Activated CD4-positive, alpha-beta T cell treated with anti-CD3 and anti-CD28 coated beads, Interleukin-2, Interleukin-4, amounts not matched to agents 100 ng/mL and 50 ng/mL, durations not matched to agents 16 hours and 8 hours (primary cell): Measurements from ENCODE around the gene AANAT.

Experiments
- DNase-seq: peaks from one replicate; pipeline ENCODE4 v3.0.0-alpha.2; 2020; ENCODE audit warnings: low spot score

The AANAT gene

GRCh38 chr17:76442341-76443338 lies 24.8 kb upstream of the AANAT start:
- DNase-seq: peak; percentile 42

DNA sequence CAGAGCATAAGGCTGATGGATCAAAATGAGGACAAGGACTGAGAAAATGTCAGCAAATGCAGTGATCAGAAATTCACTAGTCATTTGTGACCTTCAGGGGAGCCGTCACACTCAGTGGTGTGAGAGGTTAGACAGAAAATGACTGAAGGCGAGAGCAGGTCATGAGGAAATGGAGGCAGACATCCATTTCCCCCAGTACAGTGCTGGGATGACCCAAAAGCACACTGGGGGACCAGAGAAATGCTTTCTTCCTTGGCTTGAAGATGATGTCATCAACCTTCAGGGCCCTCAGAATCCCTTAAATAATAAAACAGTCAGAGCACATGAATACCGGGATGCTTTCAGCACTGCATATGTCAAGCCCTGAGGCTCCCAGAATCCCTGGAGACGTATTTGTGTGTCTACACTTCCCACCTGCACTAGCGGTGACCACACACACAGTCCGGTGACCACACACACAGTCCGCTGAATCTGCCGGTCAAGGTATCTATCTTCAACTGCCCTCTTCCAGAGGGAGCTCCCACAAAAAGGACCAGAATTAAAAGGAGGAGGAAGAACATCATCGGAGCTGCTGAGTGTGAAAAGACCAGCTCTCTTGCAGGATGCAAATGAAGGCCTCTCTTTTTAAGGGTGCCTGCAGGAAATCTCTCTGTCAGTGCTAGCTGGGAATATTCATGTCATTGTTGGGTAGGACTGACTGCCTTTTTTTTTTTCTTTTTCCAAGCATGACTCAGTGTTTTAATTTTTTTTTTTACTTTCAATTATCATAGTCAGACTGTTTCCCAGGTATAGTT lies 22.7 kb upstream of the AANAT start:
- peak; percentile 41 for DNase-seq

GRCh38 chr17:76445697-76446448 lies 21.5 kb upstream of the AANAT start:
- DNase-seq: no peak

GRCh38 chr17:76446449-76447231 lies 20.8 kb upstream of the AANAT start:
- no peak for DNase-seq

DNA sequence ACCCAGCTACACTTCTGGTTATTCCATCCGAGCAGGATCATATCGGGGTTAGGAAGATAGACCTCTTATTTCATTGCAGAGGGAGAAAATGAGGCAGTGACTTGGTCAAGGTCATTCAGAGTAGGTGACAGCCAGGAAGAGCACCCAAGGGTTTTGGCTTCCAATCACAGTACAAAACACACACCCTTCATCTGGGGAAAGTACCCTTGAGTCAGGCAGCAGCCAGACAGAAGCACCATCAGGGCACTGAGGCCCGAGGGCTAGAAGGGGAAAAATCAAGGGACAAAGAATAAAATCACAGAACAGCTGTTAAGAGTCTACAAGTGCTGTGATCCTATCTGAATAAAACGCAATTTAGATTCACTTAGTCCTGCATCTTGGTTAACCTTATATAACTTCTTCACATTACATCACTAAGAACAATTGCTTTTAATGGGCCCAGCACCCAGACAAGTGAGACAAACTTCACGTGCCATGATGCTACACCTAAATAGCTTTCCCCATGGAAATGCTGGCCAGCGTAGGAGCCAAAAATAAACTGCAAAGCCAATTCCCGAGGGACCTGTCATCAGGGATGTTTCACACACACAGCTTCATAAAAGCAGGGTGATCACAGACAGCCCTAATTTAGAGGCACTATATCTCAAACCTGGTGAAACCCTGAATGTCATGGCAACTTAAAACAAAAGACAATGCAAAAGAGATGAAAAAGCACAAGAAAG lies 19.3 kb upstream of the AANAT start:
- peak; percentile 47 for DNase-seq

- no peak for DNase-seq
Observed at GRCh38 chr17:76449126-76449525, 18.3 kb upstream of the AANAT start.

GRCh38 chr17:76451506-76451905 lies 15.9 kb upstream of the AANAT start:
- DNase-seq: no peak

DNA sequence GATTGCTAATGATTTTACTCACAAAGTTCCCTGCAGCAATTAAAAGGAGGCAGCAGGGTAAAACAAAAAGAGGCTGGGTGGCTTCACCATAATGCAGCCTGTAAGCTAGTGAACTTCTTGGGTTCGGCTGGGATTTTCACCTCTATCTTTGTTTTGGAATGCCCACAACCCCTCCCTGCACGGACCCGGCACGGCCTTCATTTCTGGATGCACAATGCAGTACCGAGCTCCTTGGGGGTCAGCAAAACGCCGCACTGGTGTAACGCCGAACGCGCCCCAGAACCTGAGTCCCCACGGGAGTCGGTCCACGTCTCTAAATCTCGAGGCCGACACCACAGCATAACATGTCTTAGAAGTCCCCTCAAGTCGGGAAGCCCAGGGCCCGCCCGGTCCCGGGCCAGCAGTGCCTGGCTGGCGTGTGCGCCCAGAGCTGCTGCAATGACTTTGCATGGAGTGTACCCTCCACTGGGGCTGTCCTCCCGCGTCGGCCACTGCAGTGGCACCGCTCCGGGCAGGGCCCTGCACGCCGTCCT lies 15.2 kb upstream of the AANAT start:
- no peak for DNase-seq

GRCh38 chr17:76452660-76453430 lies 14.6 kb upstream of the AANAT start, which contains the start of gene UBE2O:
Gene UBE2O, minus strand, starts transcription at chr17:76453152. Its CDS starts 11 bp downstream, at chr17:76453141.
- peak; percentile 91 for DNase-seq

DNA sequence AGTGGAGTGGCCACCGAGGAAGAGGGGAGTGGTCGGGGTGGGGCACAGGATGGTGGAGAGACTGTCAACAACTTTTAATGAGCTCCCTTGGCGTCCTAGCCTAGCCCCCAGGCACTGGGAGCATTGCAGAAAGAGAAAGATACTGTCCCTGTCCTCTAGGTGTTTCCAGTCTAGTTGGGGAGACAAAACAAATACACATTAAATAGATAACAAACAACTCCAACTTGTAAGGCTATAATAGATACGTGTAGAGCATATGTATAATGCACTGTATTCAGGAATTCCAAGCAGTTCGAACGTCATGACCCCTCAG lies 14.0 kb upstream of the AANAT start:
- DNase-seq: no peak

DNA sequence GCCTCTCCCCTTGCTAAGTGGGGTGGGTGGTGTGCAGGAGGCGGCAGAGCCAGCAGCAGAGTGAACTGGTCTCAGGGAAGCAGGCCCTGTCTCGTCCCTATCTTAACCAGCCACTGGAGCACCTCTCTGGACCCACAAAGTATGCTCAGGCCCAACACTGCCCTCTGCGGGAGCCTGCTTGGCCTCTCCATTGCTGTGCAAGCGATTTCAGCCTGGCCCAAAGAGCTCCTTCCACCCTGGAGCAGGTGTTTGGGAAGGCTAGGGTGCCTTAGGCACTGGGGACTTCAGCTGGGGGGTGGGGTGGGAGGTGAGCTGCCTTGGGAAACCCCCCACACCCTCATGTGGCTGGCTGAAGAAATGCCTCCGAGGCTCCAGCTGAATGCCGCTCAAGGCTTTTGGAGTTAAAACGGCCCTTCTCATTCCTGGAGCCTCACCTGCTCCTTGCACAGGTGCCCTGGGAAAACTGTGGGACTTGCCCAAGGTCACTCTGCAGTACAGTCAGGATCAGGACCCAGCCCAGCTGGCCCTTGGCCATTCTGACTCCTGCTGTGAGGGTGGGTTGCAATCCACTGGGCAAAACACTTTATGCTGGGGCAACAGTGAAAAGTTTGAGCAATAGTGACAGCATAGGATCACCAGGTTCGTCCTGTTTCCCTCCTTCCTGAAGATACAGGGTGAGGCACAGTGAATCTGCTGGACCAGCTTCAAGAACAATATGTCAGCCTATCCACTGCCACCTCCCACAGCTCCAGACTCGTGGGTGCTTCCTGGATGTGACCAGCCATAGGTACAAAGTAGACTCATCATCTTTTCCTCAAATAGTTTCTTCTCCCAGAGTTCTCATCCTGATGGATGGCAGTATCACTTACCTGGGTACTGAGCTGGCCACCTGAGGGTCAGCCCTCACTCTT lies 8.6 kb upstream of the AANAT start:
- no peak for DNase-seq

DNA sequence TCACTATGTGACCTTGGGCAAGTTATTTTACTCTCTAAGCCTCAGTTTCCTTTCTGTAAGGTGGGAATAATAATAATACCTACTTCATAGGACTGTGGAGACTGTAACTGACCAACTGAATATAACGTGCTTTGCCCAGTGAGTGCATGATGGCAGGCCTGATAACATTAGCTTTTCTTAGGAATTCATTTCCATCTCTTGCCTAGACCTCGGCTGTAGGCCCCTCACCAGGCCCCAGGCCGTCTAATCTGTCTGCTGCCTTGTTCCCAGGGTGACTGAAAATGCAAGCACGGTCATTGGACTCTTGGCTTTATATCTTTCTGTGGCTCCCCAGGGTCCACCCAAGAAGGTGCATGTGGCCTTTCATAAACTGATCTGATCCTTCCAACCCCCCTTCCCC lies 7.7 kb upstream of the AANAT start:
- no peak for DNase-seq

- no peak for DNase-seq
Observed at GRCh38 chr17:76461765-76462555, 5.4 kb upstream of the AANAT start.

DNA sequence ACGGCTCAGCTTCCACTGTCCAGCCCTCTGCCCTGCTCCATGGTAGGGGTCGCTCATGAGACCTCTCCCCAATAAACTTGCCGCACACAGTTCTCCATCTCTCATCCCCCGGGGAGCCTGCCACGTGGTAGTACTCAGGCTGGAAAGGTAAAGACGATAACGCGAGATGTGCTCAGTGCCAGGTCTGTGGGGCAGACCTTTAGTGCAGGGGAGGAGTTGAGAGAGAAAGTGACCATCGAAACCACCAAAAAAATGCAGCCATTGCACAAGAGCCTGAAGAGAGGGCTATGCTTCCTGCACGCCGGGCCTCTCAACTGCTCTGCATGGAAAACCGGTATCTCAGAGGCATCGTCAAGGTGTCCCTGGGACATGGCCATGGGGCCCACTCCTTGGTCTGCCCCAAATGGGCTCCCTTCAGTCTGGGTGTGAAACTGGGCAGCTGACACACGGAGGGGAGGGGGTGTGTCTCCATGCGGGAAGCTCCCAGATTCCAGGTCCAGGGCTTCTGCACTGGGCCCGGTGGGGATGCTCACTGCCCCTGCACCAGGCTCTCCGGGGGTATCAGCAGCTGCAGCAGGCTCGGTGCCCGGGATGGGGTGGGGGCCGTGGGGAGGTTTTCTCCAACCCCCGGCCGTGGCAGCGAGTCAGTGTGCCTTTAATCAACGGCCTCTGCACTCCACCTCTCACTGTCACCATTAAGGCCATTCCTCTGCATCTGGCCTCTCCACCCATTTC lies 4.7 kb upstream of the AANAT start:
- DNase-seq: no peak

- DNase-seq: no peak
Observed at GRCh38 chr17:76466775-76467130, 650 bp upstream of the AANAT start.

- no peak for DNase-seq
Observed at GRCh38 chr17:76467809-76468633, 618 bp downstream of the AANAT start.
